Measurements from ENCODE around the gene EEF1AKMT4.

The EEF1AKMT4 gene

DNA sequence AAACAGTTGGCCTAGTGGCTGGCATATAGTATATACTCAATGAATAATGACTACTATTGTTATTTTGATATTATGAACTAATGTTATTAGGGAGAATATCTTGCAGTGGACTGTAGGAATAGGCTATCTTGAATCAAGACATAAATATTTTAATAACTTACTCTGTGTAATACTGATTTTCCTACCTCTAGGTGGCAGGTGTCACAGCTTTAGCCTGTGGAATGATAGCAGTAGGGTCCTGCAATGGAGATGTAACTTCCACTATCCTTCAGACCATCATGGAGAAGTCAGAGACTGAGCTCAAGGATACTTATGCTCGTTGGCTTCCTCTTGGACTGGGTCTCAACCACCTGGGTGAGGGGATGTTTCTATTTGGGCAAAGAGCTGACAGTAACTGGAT is 56.1 kb downstream of the EEF1AKMT4 start:
- peak; percentile 23 for DNase-seq

DNA sequence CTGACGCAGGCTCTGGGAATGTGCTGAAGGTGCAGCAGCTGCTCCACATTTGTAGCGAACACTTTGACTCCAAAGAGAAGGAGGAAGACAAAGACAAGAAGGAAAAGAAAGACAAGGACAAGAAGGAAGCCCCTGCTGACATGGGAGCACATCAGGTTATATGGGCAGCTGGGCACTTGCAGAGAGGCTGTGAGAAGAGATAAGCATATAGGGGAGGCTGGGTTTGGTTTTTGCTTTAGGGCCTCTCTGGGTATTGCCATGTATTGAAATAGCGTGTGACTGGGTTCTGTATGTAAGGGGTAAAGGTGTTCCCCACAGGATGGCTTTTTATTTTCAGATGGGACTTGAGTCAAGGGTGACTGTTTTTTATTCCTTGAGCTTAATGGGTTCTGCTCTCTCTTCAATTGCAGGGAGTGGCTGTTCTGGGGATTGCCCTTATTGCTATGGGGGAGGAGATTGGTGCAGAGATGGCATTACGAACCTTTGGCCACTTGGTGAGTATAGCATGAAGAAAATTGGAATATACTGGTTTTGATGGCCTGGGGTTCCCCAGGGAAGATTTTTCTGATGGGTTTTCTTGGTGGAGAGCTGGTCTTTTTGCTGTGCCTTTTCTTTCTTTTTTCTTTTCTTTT is 57.0 kb downstream of the EEF1AKMT4 start:
- no peak for DNase-seq

DNA sequence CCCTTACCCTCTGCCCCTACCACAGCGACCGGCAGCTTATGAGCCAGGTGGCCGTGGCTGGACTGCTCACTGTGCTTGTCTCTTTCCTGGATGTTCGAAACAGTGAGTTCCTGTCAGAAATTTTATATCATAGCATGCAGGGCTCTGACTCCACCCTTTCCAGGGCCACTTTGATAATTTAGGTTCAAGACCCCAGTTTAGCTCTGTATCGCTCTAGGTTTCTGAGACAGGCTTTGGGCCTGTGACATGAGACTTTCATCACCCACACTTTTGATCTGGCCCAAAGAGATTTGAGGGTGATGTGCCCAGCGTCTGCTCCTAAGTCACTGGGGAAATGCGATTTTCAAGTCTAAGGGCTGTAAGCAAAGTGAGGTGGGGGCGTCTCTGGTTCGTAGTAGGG is 58.4 kb downstream of the EEF1AKMT4 start:
- DNase-seq: no peak
